RPMI8226 (cell line): ENCODE data around the gene AKAP8L.
"Not testable (repeated sequence)": the region's sequence is repeated elsewhere in the genome, so short reads cannot be mapped to it uniquely, and the experiment has no call there.

Source experiments
- DNase-seq: peaks from one replicate; pipeline ENCODE4 v3.0.0-alpha.2; 2015

The AKAP8L gene

GRCh38 chr19:15340086-15340485 is 78.7 kb downstream of the AKAP8L start:
- no peak for DNase-seq

GRCh38 chr19:15337202-15337601 is 81.6 kb downstream of the AKAP8L start:
- DNase-seq, result no peak

GRCh38 chr19:15335992-15336391 is 82.8 kb downstream of the AKAP8L start:
- not testable (repeated sequence) for DNase-seq

GRCh38 chr19:15332311-15332996 is 86.3 kb downstream of the AKAP8L start, which contains the start of gene BRD4:
Gene BRD4 (minus strand): TSS chr19:15332539. CDS start chr19:15273099, 59,440 bp downstream.
- DNase-seq, result peak; percentile 83

- peak; percentile 64 for DNase-seq
Measured at GRCh38 chr19:15331419-15332310, 87.1 kb downstream of the AKAP8L start.

GRCh38 chr19:15330801-15331418 is 87.9 kb downstream of the AKAP8L start:
- DNase-seq, result no peak
